Heart left ventricle (tissue), 16 donors: ENCODE results near the gene NTM. TPM values are rescaled to one million over a fixed set of nuclear protein-coding genes. Genes with fewer than 3 reads are reported as not detected.

ENCODE experiments used
- ATAC-seq, 4 donors: fragments of 200-7000 bp; cut with Tn5 transposase; one replicate each; pipeline ENCODE4 v1.9.1; 2020 to 2022; ENCODE audit warnings: moderate library complexity in 4 of 4, mild to moderate bottlenecking in 3 of 4, moderate number of reproducible peaks in 1 of 4
- DNase-seq, 5 donors: peaks; one replicate each; pipeline ENCODE4 v3.0.0-alpha.2; 2020
- H3K27ac ChIP-seq, 12 donors: fragments of 200-600 bp; sonication (generic) in 4 of 12; one replicate each; pipeline versions ENCODE4 v1.5.0 to v1.8.0; 2016 to 2022; ENCODE audit warnings: mild to moderate bottlenecking in 2 of 12
- H3K27me3 ChIP-seq, 9 donors: fragments of 200-600 bp; sonication (generic) in 2 of 9; one replicate each; pipeline versions ENCODE4 v1.5.1 to v1.8.0; 2016 to 2022; ENCODE audit warnings: mild to moderate bottlenecking in 3 of 9
- H3K36me3 ChIP-seq, 9 donors: fragments of 200-600 bp; sonication (generic) in 2 of 9; one replicate each; pipeline versions ENCODE4 v1.5.0 to v1.8.0; 2018 to 2022; ENCODE audit warnings: mild to moderate bottlenecking in 2 of 9
- H3K4me1 ChIP-seq, 12 donors: fragments of 200-600 bp; sonication (generic) in 4 of 12; one replicate each; pipeline versions ENCODE4 v1.5.0 to v1.8.0; 2016 to 2022; ENCODE audit warnings: mild to moderate bottlenecking in 3 of 12
- H3K4me3 ChIP-seq, 12 donors: fragments of 200-600 bp; sonication (generic) in 4 of 12; one replicate each; pipeline versions ENCODE4 v1.5.0 to v1.8.0; 2017 to 2022; ENCODE audit warnings: mild to moderate bottlenecking in 9 of 12, moderate library complexity in 4 of 12
- H3K9me3 ChIP-seq, 12 donors: fragments of 200-600 bp; sonication (generic) in 4 of 12; one replicate each; pipeline versions ENCODE4 v1.5.0 to v1.8.0; 2016 to 2022; ENCODE audit warnings: mild to moderate bottlenecking in 1 of 12
- CTCF ChIP-seq, 12 donors: fragments of 200-600 bp; sonication (generic) in 4 of 12; IDR thresholded peaks; one replicate each; pipeline versions ENCODE4 v1.5.0 to v1.8.0; 2018 to 2022; ENCODE audit warnings: antibody characterized with exemption in 12 of 12, mild to moderate bottlenecking in 5 of 12
- POLR2A ChIP-seq, 2 donors: fragments of 450-650 bp; IDR thresholded peaks; one replicate each; pipeline ENCODE4 v1.6.1; 2017; ENCODE audit warnings: antibody characterized with exemption in 2 of 2, mild to moderate bottlenecking in 2 of 2, moderate library complexity in 2 of 2
- WGBS, 4 donors: extraction: QIAGEN DNeasy Blood & Tissue Kit in 2 of 4; methylation state at CpG; one replicate each; pipeline versions ENCODE4 v1.1.5 to v1.1.7; 2013 to 2018; 5-methylcytosine and 5-hydroxymethylcytosine counted together
- intact Hi-C, 10 donors: fragments of 100-400 bp; cut with DNase I; formaldehyde crosslinking; loops; one replicate each; pipeline versions ENCODE4 v1.11.1 to v1.14.2; 2022
- polyA plus RNA-seq, 2 donors: library from polyadenylated mRNA; stranded (reverse); fragments of 200-250 nt; gene quantifications; one replicate each; pipeline ENCODE4 v1.2.3, GENCODE V29; 2013
- total RNA-seq, 9 donors: library from RNA; depleted of rRNA in 2 of 9; stranded (reverse); fragments of >200 nt in 2 of 9; fragmentation: NEBNext Ultra II Directional in 3 of 9; extraction: Animal tissue kit (Norgen Biotek cat#: 25700) in 3 of 9; gene quantifications; one replicate each; pipeline versions ENCODE4 v1.1.0 to v1.2.4, GENCODE V29; 2016 to 2023
- donor health status: ischemic (EF 13 %, LVEDD 7.1; RV severe dilation, severe dysfunction).
- donor health status: healthy with polysubstance abuse.
- donor health status: DM: no; HTN: yes; CAD: no.
- donor health status: DM: no; HTN: no; CAD: no.
- donor health status: ischemic (EF 25% LVEDD 6.9; RV normal size, moderate dysfunction).
- donor health status: ischemic (EF 25% LVEDD 5.7; RV mildly dilated, moderate dysfunction).
- donor health status: healthy.
- donor health status: DM: yes; HTN: yes; CAD: no.
- donor health status: ischemic (EF 35%, LVEDD 5.7; RV mildly dilated, moderate dysfunction).
- donor health status: nonischemic (EF 11% LVEDD 7.7; RV severe dilation, severe dysfunction).
- donor health status: DM: yes; HTN: yes; CAD: no.
- donor health status: PGD.
- donor health status: ischemic (EF 29% LVEDD 5.4; RV normal size, mild dysfunction).
- donor health status: nonischemic (EF 23%, LVEDD 6.1; RV moderate dilation, normal function).

NTM gene
- total and polyA plus RNA-seq, 11 donors, result 0.40 to 7.7 (median 1.5) TPM

DNA sequence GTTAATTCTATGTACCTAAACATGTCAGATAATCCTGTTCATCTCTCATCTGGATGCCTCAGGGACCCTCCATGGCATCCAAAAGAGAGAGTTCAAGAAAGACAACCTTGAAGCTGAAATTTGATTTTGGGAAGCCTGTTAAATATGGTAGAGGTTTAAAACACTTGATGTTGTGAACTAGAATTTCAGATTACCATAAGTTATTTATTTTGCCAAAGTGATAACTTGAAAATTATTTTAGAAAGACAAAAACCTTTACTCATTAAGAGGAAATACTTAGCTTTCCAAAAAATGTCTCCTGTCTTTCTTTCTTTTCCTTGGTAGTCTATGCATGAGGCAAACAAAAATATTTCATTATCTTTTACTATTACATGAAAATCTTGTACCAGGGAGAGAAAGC, 714.0 kb downstream of the NTM start:
- DNase-seq, result no peak
- Histone ChIP-seq H3K4me3 (no peak overlapping the region), H3K36me3 (no peaks in the 10 kb centered on the region), H3K9me3 (peaks cover 0 to 64% (median 31%) of the 10 kb centered on the region in 12 donors), H3K27ac (no peak overlapping the region), H3K27me3 (no peaks in the 10 kb centered on the region), H3K4me1 (no peaks in the 10 kb centered on the region)
- intact Hi-C loops, result no loop called here
- TF ChIP-seq POLR2A (IDR thresholded peaks at IDR 0.05) (no peak), CTCF (IDR thresholded peaks at IDR 0.05) (no peak)
- ATAC-seq, result no peak

- peaks cover 0 to 63% (median 31%) of the 10 kb centered on the region in 12 donors for H3K9me3 ChIP-seq
- TF ChIP-seq POLR2A (IDR thresholded peaks at IDR 0.05) (no peak), CTCF (IDR thresholded peaks at IDR 0.05) (no peak)
Measured at GRCh38 chr11:132087148-132087547, 716.7 kb downstream of the NTM start.

GRCh38 chr11:132088551-132088950, 718.1 kb downstream of the NTM start:
- WGBS, 4 donors, result 83 to 94% (median 89%) methylated on average over 3 of the region's 3 CpGs
- Histone ChIP-seq H3K36me3 (no peaks in the 10 kb centered on the region), H3K9me3 (peaks cover 0 to 49% (median 28%) of the 10 kb centered on the region in 12 donors), H3K27me3 (no peaks in the 10 kb centered on the region), H3K27ac (no peak overlapping the region), H3K4me3 (no peak overlapping the region), H3K4me1 (no peaks in the 10 kb centered on the region)
- ATAC-seq (no peak), DNase-seq (no peak)
- intact Hi-C loops, result no loop called here
- TF ChIP-seq CTCF (IDR thresholded peaks at IDR 0.05) (no peak), POLR2A (IDR thresholded peaks at IDR 0.05) (no peak)

More at GRCh38 chr11:132087148-132087547, 716.7 kb downstream of the NTM start:
- Histone ChIP-seq H3K36me3 (no peaks in the 10 kb centered on the region), H3K4me1 (no peaks in the 10 kb centered on the region), H3K4me3 (no peak overlapping the region), H3K27me3 (no peaks in the 10 kb centered on the region), H3K27ac (no peak overlapping the region)
- 58 to 78% (median 65%) methylated on average over 1 of the region's 1 CpG for WGBS, 4 donors
- ATAC-seq (no peak), DNase-seq (no peak)
- intact Hi-C loops, result no loop called here

- H3K27ac ChIP-seq, result no peak overlapping the region
Measured at GRCh38 chr11:132093536-132094259, 723.3 kb downstream of the NTM start.

GRCh38 chr11:132094598-132094997, 724.2 kb downstream of the NTM start:
- H3K36me3 ChIP-seq, result no peaks in the 10 kb centered on the region
- DNase-seq (no peak), ATAC-seq (no peak)
- H3K4me1 ChIP-seq, result no peaks in the 10 kb centered on the region
- no peak for TF ChIP-seq POLR2A (IDR thresholded peaks at IDR 0.05)
- TF ChIP-seq CTCF (IDR thresholded peaks at IDR 0.05), result no peak
- no peaks in the 10 kb centered on the region for H3K27me3 ChIP-seq
- 31 to 50% (median 43%) methylated on average over 1 of the region's 1 CpG for WGBS, 4 donors
- H3K4me3 ChIP-seq, result no peak overlapping the region
- intact Hi-C loops, result no loop called here
- H3K9me3 ChIP-seq, result no peaks in the 10 kb centered on the region
- no peak overlapping the region for H3K27ac ChIP-seq

More at GRCh38 chr11:132093536-132094259, 723.3 kb downstream of the NTM start:
- intact Hi-C loops, result no loop called here
- H3K4me3 ChIP-seq, result no peak overlapping the region
- 75 to 81% (median 78%) methylated on average over 7 of the region's 7 CpGs for WGBS, 4 donors
- ATAC-seq (no peak), DNase-seq (no peak)
- no peak for TF ChIP-seq POLR2A (IDR thresholded peaks at IDR 0.05)
- no peaks in the 10 kb centered on the region for H3K27me3 ChIP-seq
- no peaks in the 10 kb centered on the region for H3K4me1 ChIP-seq
- H3K9me3 ChIP-seq, result peaks cover 0 to 5% (median 0%) of the 10 kb centered on the region in 12 donors
- no peaks in the 10 kb centered on the region for H3K36me3 ChIP-seq
